H1 (cell line): ENCODE results near the gene RALA. TPM values are rescaled to one million over a fixed set of nuclear protein-coding genes. Genes with fewer than 3 reads are reported as not detected.

Source experiments
- CHD1 ChIP-seq: IDR thresholded peaks from 2 replicates; pipeline ENCODE4 v1.6.1; 2012; ENCODE audit warnings: low read depth, low read length, improper control_type of control experiment
- CHD2 ChIP-seq: IDR thresholded peaks from 2 replicates; pipeline ENCODE4 v1.6.1; 2012; ENCODE audit warnings: low read length, improper control_type of control experiment
- GABPA ChIP-seq: IDR thresholded peaks from 2 replicates; pipeline ENCODE4 v1.6.1; 2011; ENCODE audit warnings: mild to moderate bottlenecking, low read length, moderate library complexity, borderline replicate concordance; ENCODE audit not compliant: insufficient read depth
- SIN3A ChIP-seq, 2 experiments: IDR thresholded peaks in 1 of 2; conservative IDR thresholded peaks in 1 of 2; 2 replicates each; pipeline ENCODE4 v1.6.1; 2011 to 2012; ENCODE audit warnings: low read length in 2 of 2, improper control_type of control experiment in 1 of 2, low read depth in 1 of 2, mild to moderate bottlenecking in 1 of 2
- SIX5 ChIP-seq: IDR thresholded peaks from 2 replicates; pipeline ENCODE4 v1.6.1; 2011; ENCODE audit warnings: mild to moderate bottlenecking, low read depth, low read length
- polyA plus RNA-seq, 7 experiments: library from polyadenylated mRNA; depleted of rRNA in 3 of 7; stranded (reverse) in 5 of 7; unstranded in 2 of 7; fragments of >200 nt in 5 of 7; fragments of 200-250 nt in 2 of 7; gene quantifications; 1 replicate in 5 of 7; 2 replicates in 1 of 7; 4 replicates in 1 of 7; pipeline versions ENCODE4 v1.2.1 to v1.2.3, GENCODE V29; 2011 to 2013; ENCODE audit warnings: missing spikeins in 2 of 7, mixed read lengths in 2 of 7
- total RNA-seq: library from RNA; stranded (reverse); fragmentation: NEBNext Ultra II Directional; extraction: Animal tissue kit (Norgen Biotek cat#: 25700); gene quantifications from 2 replicates; pipeline ENCODE4 v1.2.1, GENCODE V29; 2021

The RALA gene
- total and polyA plus RNA-seq, 2 of the 8 experiments (the other 6 are each of a cell fraction or from before 2014, with no cell fraction given) = 24.1 to 72.8 TPM

DNA sequence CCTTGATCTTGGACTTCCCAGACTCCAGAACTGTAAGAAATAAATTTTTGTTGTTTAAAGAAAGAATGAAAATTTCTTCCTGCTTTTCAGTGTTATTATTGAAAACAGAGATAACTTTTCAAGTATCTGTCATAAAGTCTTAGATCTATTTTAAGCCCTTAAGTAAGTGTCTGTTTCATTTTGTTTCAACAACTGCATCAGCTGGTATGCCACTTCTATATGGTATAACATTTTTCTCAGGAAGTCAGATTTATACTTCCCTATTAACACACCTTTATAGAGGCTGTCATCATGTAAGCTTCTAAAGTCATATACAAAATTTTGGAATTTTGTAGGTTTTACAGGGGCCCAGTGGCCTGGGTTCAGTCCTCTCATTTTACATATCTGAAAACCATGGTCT lies 24.4 kb downstream of the RALA start (continued):
- TF ChIP-seq CHD2 = no peak
- TF ChIP-seq SIN3A (conservative IDR thresholded peaks at IDR 0.05 in 1 of 2, IDR thresholded peaks at IDR 0.05 in 1 of 2; ENCODE audit: low read depth in 1 of 2, low read length in 2 of 2) = no peak
- TF ChIP-seq SIX5 = no peak
- TF ChIP-seq CHD1 = no peak
- no peak for TF ChIP-seq GABPA
